HepG2 (cell line): ENCODE data around the gene EZH2.

Source experiments
- KLF16 ChIP-seq, 2 experiments: sonication (generic) in 1 of 2; formaldehyde crosslinking in 1 of 2; IDR thresholded peaks; 2 replicates each; pipeline versions ENCODE4 v1.6.1 to v1.8.0; 2016 to 2023; ENCODE audit warnings: missing genetic modification reagents in 2 of 2, missing compliant biosample characterization in 1 of 2
- MYC ChIP-seq: sonication (generic); formaldehyde crosslinking; IDR thresholded peaks from 2 replicates; pipeline ENCODE4 v1.9.0; 2021; ENCODE audit warnings: missing genetic modification reagents, borderline replicate concordance
- SIN3A ChIP-seq: IDR thresholded peaks from 2 replicates; pipeline ENCODE4 v1.6.1; 2011; ENCODE audit warnings: low read depth, mild to moderate bottlenecking, control low read depth, low read length, borderline replicate concordance
- SP2 ChIP-seq: sonication (generic); formaldehyde crosslinking; IDR thresholded peaks from 2 replicates; pipeline ENCODE4 v1.5.1; 2020; ENCODE audit warnings: mild to moderate bottlenecking, missing genetic modification reagents
- TF ChIP-seq, protein P1 (sequence below): sonication (generic); formaldehyde crosslinking; IDR thresholded peaks from 2 replicates; pipeline ENCODE4 v1.5.0; 2020; ENCODE audit warnings: mild to moderate bottlenecking, missing genetic modification reagents, moderate library complexity

GRCh38 chr7:148901178-148901577 lies 17.1 kb upstream of the EZH2 start:
- no peak for TF ChIP-seq MYC (CRISPR knock-in tag)
- no peak for TF ChIP-seq KLF16 (CRISPR knock-in tag; IDR thresholded peaks at IDR 0.05)
- no peak for TF ChIP-seq SIN3A
- TF ChIP-seq, protein P1, sequence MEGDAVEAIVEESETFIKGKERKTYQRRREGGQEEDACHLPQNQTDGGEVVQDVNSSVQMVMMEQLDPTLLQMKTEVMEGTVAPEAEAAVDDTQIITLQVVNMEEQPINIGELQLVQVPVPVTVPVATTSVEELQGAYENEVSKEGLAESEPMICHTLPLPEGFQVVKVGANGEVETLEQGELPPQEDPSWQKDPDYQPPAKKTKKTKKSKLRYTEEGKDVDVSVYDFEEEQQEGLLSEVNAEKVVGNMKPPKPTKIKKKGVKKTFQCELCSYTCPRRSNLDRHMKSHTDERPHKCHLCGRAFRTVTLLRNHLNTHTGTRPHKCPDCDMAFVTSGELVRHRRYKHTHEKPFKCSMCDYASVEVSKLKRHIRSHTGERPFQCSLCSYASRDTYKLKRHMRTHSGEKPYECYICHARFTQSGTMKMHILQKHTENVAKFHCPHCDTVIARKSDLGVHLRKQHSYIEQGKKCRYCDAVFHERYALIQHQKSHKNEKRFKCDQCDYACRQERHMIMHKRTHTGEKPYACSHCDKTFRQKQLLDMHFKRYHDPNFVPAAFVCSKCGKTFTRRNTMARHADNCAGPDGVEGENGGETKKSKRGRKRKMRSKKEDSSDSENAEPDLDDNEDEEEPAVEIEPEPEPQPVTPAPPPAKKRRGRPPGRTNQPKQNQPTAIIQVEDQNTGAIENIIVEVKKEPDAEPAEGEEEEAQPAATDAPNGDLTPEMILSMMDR, result no peak
- no peak for TF ChIP-seq SP2
